MCF 10A (cell line): Measurements from ENCODE around the gene PPM1H. TPM values are rescaled to one million over a fixed set of nuclear protein-coding genes. Genes with fewer than 3 reads are reported as not detected.
A peak's percentile ranks its signal among the peaks of the same experiment; 100 is the strongest.
"Not testable (repeated sequence)": the region's sequence is repeated elsewhere in the genome, so short reads cannot be mapped to it uniquely, and the experiment has no call there.

Source experiments
- BruUV-seq: library from RNA; stranded (reverse); fragments of 400-500 nt; replicated peaks from 2 replicates; lab custom pipeline; 2021; lab: Mats Ljungman, UMichigan
- CTCF ChIA-PET: fragments of 300-600 bp; sonication (Branson Sonifier 250); formaldehyde crosslinking; extraction: SDS; loops from one replicate; lab custom pipeline; 2021; ENCODE audit warnings: antibody characterized with exemption, inconsistent platforms; lab: Yijun Ruan, JAX
- POLR2A ChIA-PET: fragments of 300-600, 350-650 bp; sonication (Branson Sonifier 250); formaldehyde crosslinking; extraction: SDS; loops from one replicate; lab custom pipeline; 2020; ENCODE audit warnings: antibody characterized with exemption, inconsistent platforms; lab: Yijun Ruan, JAX
- DNase-seq: peaks from one replicate; pipeline ENCODE4 v3.0.0-alpha.2; 2018; ENCODE audit not compliant: unreplicated experiment
- H3K27ac Mint-ChIP-seq: one replicate; pipeline ENCODE4 v1.8.0; 2022; ENCODE audit warnings: mild to moderate bottlenecking, low read depth, mixed read lengths; ENCODE audit not compliant: unreplicated experiment
- H3K27me3 Mint-ChIP-seq: one replicate; pipeline ENCODE4 v1.8.0; 2022; ENCODE audit warnings: mixed read lengths; ENCODE audit not compliant: insufficient read depth, unreplicated experiment
- H3K36me3 Mint-ChIP-seq: one replicate; pipeline ENCODE4 v1.8.0; 2022; ENCODE audit warnings: mild to moderate bottlenecking, moderate library complexity, mixed read lengths; ENCODE audit not compliant: insufficient read depth, unreplicated experiment
- H3K4me1 Mint-ChIP-seq: one replicate; pipeline ENCODE4 v1.8.0; 2022; ENCODE audit warnings: mixed read lengths; ENCODE audit not compliant: insufficient read depth, unreplicated experiment
- H3K4me3 Mint-ChIP-seq: one replicate; pipeline ENCODE4 v1.8.0; 2022; ENCODE audit warnings: mild to moderate bottlenecking, moderate library complexity, mixed read lengths; ENCODE audit not compliant: unreplicated experiment
- H3K9me3 Mint-ChIP-seq: one replicate; pipeline ENCODE4 v1.8.0; 2022; ENCODE audit warnings: mixed read lengths; ENCODE audit not compliant: unreplicated experiment
- CTCF ChIP-seq: fragments of 200-600 bp; IDR thresholded peaks from one replicate; pipeline ENCODE4 v1.8.0; 2022; ENCODE audit warnings: antibody characterized with exemption, mild to moderate bottlenecking; ENCODE audit not compliant: unreplicated experiment
- intact Hi-C: fragments of 100-400 bp; cut with micrococcal nuclease; formaldehyde crosslinking; loops from 2 replicates; pipeline ENCODE4 v1.14.1; 2022
- total RNA-seq: library from RNA; stranded (reverse); gene quantifications from 2 replicates; pipeline ENCODE4 v1.2.3, GENCODE V29; 2022

The PPM1H gene
- total RNA-seq, 1 experiment from 2014 or later, result 0.49 TPM

GRCh38 chr12:62670986-62671720, 263.8 kb downstream of the PPM1H start:
- H3K36me3 Mint-ChIP-seq, result no peaks in the 10 kb centered on the region
- BruUV-seq, result no TSS peak

GRCh38 chr12:62668782-62669181, 266.2 kb downstream of the PPM1H start:
- Mint-ChIP-seq H3K9me3 (no peaks in the 10 kb centered on the region), H3K27ac (no peak overlapping the region), H3K4me3 (no peak overlapping the region), H3K27me3 (no peaks in the 10 kb centered on the region), H3K36me3 (no peaks in the 10 kb centered on the region), H3K4me1 (no peaks in the 10 kb centered on the region)
- DNase-seq, result no peak
- intact Hi-C loops, result no loop called here
- ChIA-PET POLR2A (no interaction called here), CTCF (no interaction called here)
- no peak for TF ChIP-seq CTCF
- BruUV-seq, result no TSS peak

More at GRCh38 chr12:62670986-62671720, 263.8 kb downstream of the PPM1H start:
- Mint-ChIP-seq H3K27me3 (no peaks in the 10 kb centered on the region), H3K4me1 (no peaks in the 10 kb centered on the region), H3K27ac (no peak overlapping the region), H3K4me3 (no peak overlapping the region), H3K9me3 (no peaks in the 10 kb centered on the region)
- intact Hi-C loops, result no loop called here
- ChIA-PET POLR2A (no interaction called here), CTCF (interaction anchor here (0.7 to 0.9 kb wide), 2 partner anchors 52 to 60 kb away, joined by 3 read pairs; no protein-coding TSS in a partner anchor)
- DNase-seq, result no peak
- no peak for TF ChIP-seq CTCF

GRCh38 chr12:62664951-62665350, 270.0 kb downstream of the PPM1H start:
- H3K4me3 Mint-ChIP-seq, H3K4me1 Mint-ChIP-seq, H3K9me3 Mint-ChIP-seq, intact Hi-C loops, H3K27ac Mint-ChIP-seq, POLR2A ChIA-PET, BruUV-seq, DNase-seq, H3K36me3 Mint-ChIP-seq, H3K27me3 Mint-ChIP-seq: not testable (repeated sequence)
- CTCF ChIA-PET, result interaction anchor here (0.6 to 1.8 kb wide), 3 partner anchors 53 to 131 kb away, joined by 3 to 4 read pairs (median 3); no protein-coding TSS in a partner anchor

GRCh38 chr12:62660756-62661155, 274.2 kb downstream of the PPM1H start:
- no peak for TF ChIP-seq CTCF
- no peak overlapping the region for H3K27ac Mint-ChIP-seq
- CTCF ChIA-PET, result no interaction called here
- no peak overlapping the region for H3K4me3 Mint-ChIP-seq
- H3K36me3 Mint-ChIP-seq, result no peaks in the 10 kb centered on the region
- intact Hi-C loops, result no loop called here
- POLR2A ChIA-PET, result no interaction called here
- BruUV-seq, result no TSS peak
- peaks cover 4% of the 10 kb centered on the region for H3K4me1 Mint-ChIP-seq
- H3K27me3 Mint-ChIP-seq, result no peaks in the 10 kb centered on the region
- DNase-seq, result peak; percentile 57
- H3K9me3 Mint-ChIP-seq, result no peaks in the 10 kb centered on the region
